OCI-LY3 (cell line): Measurements from ENCODE around the gene TUBB3.

Experiments used
- CTCF ChIP-seq: fragments of 200-600, 300-600 bp; sonication (generic); IDR thresholded peaks from 2 replicates; pipeline ENCODE4 v1.5.1; 2014; ENCODE audit warnings: antibody characterized with exemption, low read length, low read depth
- EZH2phosphoT487 ChIP-seq: fragments of 200-600 bp; shearing (Covaris generic); IDR thresholded peaks from 2 replicates; pipeline ENCODE4 v1.6.1; 2018; ENCODE audit warnings: antibody characterized with exemption, mixed run types, low read depth

GRCh38 chr16:89961920-89962319 lies 38.8 kb downstream of the TUBB3 start:
- TF ChIP-seq CTCF = no peak
- no peak for TF ChIP-seq EZH2phosphoT487
